HG02970 (cell line): ENCODE data around the gene VASP.
"Not testable (repeated sequence)": the region's sequence is repeated elsewhere in the genome, so short reads cannot be mapped to it uniquely, and the experiment has no call there.

Experiments used
- ATAC-seq: cut with Tn5 transposase; IDR thresholded peaks from one replicate; pipeline ENCODE4 v1.9.1; 2021; ENCODE audit warnings: mild to moderate bottlenecking, moderate library complexity, moderate number of reproducible peaks; ENCODE audit not compliant: unreplicated experiment, low FRiP score

VASP gene

GRCh38 chr19:45496349-45496953, 10.8 kb upstream of the VASP start:
- ATAC-seq, result peak; percentile 2

- no peak for ATAC-seq
These were observed 9.5 kb upstream of the VASP start for GRCh38 chr19:45497791-45498190.

GRCh38 chr19:45498411-45499195, 8.7 kb upstream of the VASP start, which contains the start of gene PPM1N:
PPM1N (plus strand) TSS chr19:45498443; CDS start chr19:45498473, 30 bp downstream.
- no peak for ATAC-seq

- ATAC-seq, result no peak
These were observed 7.8 kb upstream of the VASP start for GRCh38 chr19:45499196-45500180.

- ATAC-seq, result no peak
These were observed 6.2 kb upstream of the VASP start for GRCh38 chr19:45500918-45501729.

GRCh38 chr19:45501730-45502014, 5.6 kb upstream of the VASP start:
- no peak for ATAC-seq

GRCh38 chr19:45502111-45502510, 5.2 kb upstream of the VASP start:
- ATAC-seq, result no peak

GRCh38 chr19:45503909-45504308, 3.4 kb upstream of the VASP start:
- no peak for ATAC-seq

GRCh38 chr19:45505151-45505995, 1.9 kb upstream of the VASP start:
- no peak for ATAC-seq

- no peak for ATAC-seq
These were observed 1.4 kb upstream of the VASP start for GRCh38 chr19:45505996-45506245.

GRCh38 chr19:45506246-45506988, 862 bp upstream of the VASP start:
- ATAC-seq, result peak; percentile 57

- no peak for ATAC-seq
These were observed 665 bp downstream of the VASP start for GRCh38 chr19:45507872-45508416.

GRCh38 chr19:45508417-45508860, 1.2 kb downstream of the VASP start:
- no peak for ATAC-seq

- no peak for ATAC-seq
These were observed 1.8 kb downstream of the VASP start for GRCh38 chr19:45508861-45509691.

GRCh38 chr19:45509692-45510015, 2.4 kb downstream of the VASP start:
- no peak for ATAC-seq

- ATAC-seq, result not testable (repeated sequence)
These were observed 3.1 kb downstream of the VASP start for GRCh38 chr19:45510352-45510751.

GRCh38 chr19:45511074-45511473, 3.8 kb downstream of the VASP start:
- no peak for ATAC-seq
